ENCODE data around the gene USP25. TPM values are rescaled to one million over a fixed set of nuclear protein-coding genes. Genes with fewer than 3 reads are reported as not detected.
"Not testable (repeated sequence)": the region's sequence is repeated elsewhere in the genome, so short reads cannot be mapped to it uniquely, and the experiment has no call there.

USP25 gene
- total and polyA plus RNA-seq, 3 donors from 2014 or later, result 69.2 to 123 (median 69.9) TPM

GRCh38 chr21:15732996-15733329, 3.2 kb downstream of the USP25 start:
- no peak overlapping the region for H3K4me3 ChIP-seq

GRCh38 chr21:15735409-15735808, 5.6 kb downstream of the USP25 start:
- H3K4me1 ChIP-seq, result peaks cover 3% of the 10 kb centered on the region

More at GRCh38 chr21:15732996-15733329, 3.2 kb downstream of the USP25 start:
- Histone ChIP-seq H3K36me3 (ENCODE audit: low read depth, missing control alignments) (no peaks in the 10 kb centered on the region), H3K9me3 (no peaks in the 10 kb centered on the region), H3K27ac (no peak overlapping the region), H3K4me1 (peaks cover 3% of the 10 kb centered on the region), H3K27me3 (no peaks in the 10 kb centered on the region)
- no peak for DNase-seq
- WGBS, 2 donors, result 25 to 46% methylated on average over 3 of the region's 3 CpGs
- TF ChIP-seq CTCF (IDR thresholded peaks at IDR 0.05), result no peak
- no peak for TF ChIP-seq POLR2A (IDR thresholded peaks at IDR 0.05)
- intact Hi-C loops (cut with DNase I; ENCODE audit: low total_unique reads), result no loop called here

GRCh38 chr21:15735931-15736330, 6.1 kb downstream of the USP25 start:
- H3K9me3 ChIP-seq; H3K4me3 ChIP-seq; DNase-seq; H3K27ac ChIP-seq; H3K4me1 ChIP-seq; H3K27me3 ChIP-seq; intact Hi-C loops (cut with DNase I; ENCODE audit: low total_unique reads); H3K36me3 ChIP-seq (ENCODE audit: low read depth, missing control alignments): not testable (repeated sequence)
- 59 to 68% methylated on average over 4 of the region's 4 CpGs for WGBS, 2 donors

More at GRCh38 chr21:15735409-15735808, 5.6 kb downstream of the USP25 start:
- no peak for TF ChIP-seq CTCF (IDR thresholded peaks at IDR 0.05)
- no peak for TF ChIP-seq POLR2A (IDR thresholded peaks at IDR 0.05)
- H3K4me3 ChIP-seq, result no peak overlapping the region
- H3K27ac ChIP-seq, result no peak overlapping the region
- H3K9me3 ChIP-seq, result no peaks in the 10 kb centered on the region
- no peaks in the 10 kb centered on the region for H3K27me3 ChIP-seq
- H3K36me3 ChIP-seq (ENCODE audit: low read depth, missing control alignments), result no peaks in the 10 kb centered on the region
- WGBS, 2 donors, result 65 to 67% methylated on average over 2 of the region's 2 CpGs
- intact Hi-C loops (cut with DNase I; ENCODE audit: low total_unique reads), result no loop called here
- no peak for DNase-seq

- intact Hi-C loops (cut with DNase I; ENCODE audit: low total_unique reads); H3K27ac ChIP-seq; H3K4me1 ChIP-seq; H3K36me3 ChIP-seq (ENCODE audit: low read depth, missing control alignments); H3K27me3 ChIP-seq; H3K4me3 ChIP-seq; H3K9me3 ChIP-seq; DNase-seq: not testable (repeated sequence)
- WGBS, 2 donors, result 83 to 84% methylated on average over 10 of the region's 10 CpGs
Observed at GRCh38 chr21:15738779-15739178, 9.0 kb downstream of the USP25 start.

GRCh38 chr21:15740383-15740782, 10.6 kb downstream of the USP25 start:
- TF ChIP-seq CTCF (IDR thresholded peaks at IDR 0.05), result no peak
- TF ChIP-seq POLR2A (IDR thresholded peaks at IDR 0.05), result no peak
- Histone ChIP-seq H3K4me1 (no peaks in the 10 kb centered on the region), H3K27me3 (no peaks in the 10 kb centered on the region), H3K4me3 (no peak overlapping the region), H3K9me3 (no peaks in the 10 kb centered on the region), H3K36me3 (ENCODE audit: low read depth, missing control alignments) (no peaks in the 10 kb centered on the region), H3K27ac (no peak overlapping the region)
- intact Hi-C loops (cut with DNase I; ENCODE audit: low total_unique reads), result no loop called here
- WGBS, 2 donors, result 87 to 90% methylated on average over 3 of the region's 3 CpGs
- no peak for DNase-seq

GRCh38 chr21:15741510-15741909, 11.7 kb downstream of the USP25 start:
- Histone ChIP-seq H3K9me3 (no peaks in the 10 kb centered on the region), H3K36me3 (ENCODE audit: low read depth, missing control alignments) (no peaks in the 10 kb centered on the region), H3K4me1 (no peaks in the 10 kb centered on the region), H3K27ac (no peak overlapping the region), H3K27me3 (no peaks in the 10 kb centered on the region), H3K4me3 (no peak overlapping the region)
- DNase-seq, result no peak
- 38 to 61% methylated on average over 1 of the region's 1 CpG for WGBS, 2 donors
- intact Hi-C loops (cut with DNase I; ENCODE audit: low total_unique reads), result no loop called here
- TF ChIP-seq CTCF (IDR thresholded peaks at IDR 0.05), result no peak
- TF ChIP-seq POLR2A (IDR thresholded peaks at IDR 0.05), result no peak

Measured in testis (tissue), 3 donors.